ENCODE measurements around the gene AKR1B15. TPM values are rescaled to one million over a fixed set of nuclear protein-coding genes. Genes with fewer than 3 reads are reported as not detected.

Gene AKR1B15
- total and polyA plus RNA-seq, 9 of the 15 experiments (the other 6 are each of a cell fraction or from before 2014, with no cell fraction given) = not detected

- TF ChIP-seq POU5F1 (IDR thresholded peaks at IDR 0.05; ENCODE audit: borderline replicate concordance, low read depth, low read length, partially characterized antibody) (no peak), ZNF175 (CRISPR knock-in tag; IDR thresholded peaks at IDR 0.05; ENCODE audit: low read depth) (peak; percentile 84), JUNB (CRISPR knock-in tag; conservative IDR thresholded peaks at IDR 0.05) (peak; percentile 48; the same call in 1 of the 2 replicates), YY1 (IDR thresholded peaks at IDR 0.05; ENCODE audit: borderline replicate concordance in 1 of 3, control insufficient read depth in 1 of 3, extremely low read depth in 1 of 3, insufficient read depth in 3 of 3, insufficient read length in 1 of 3, insufficient replicate concordance in 2 of 3, low read depth in 1 of 3, low read length in 2 of 3) (no peak), ATF2 (CRISPR knock-in tag; IDR thresholded peaks at IDR 0.05) (no peak), PHB2 (IDR thresholded peaks at IDR 0.05; ENCODE audit: low read depth) (no peak), CTBP1 (IDR thresholded peaks at IDR 0.05; ENCODE audit: borderline replicate concordance) (0 out of 2 replicates have a peak, but pooled peaks have one; percentile 12), HIVEP1 (CRISPR knock-in tag; IDR thresholded peaks at IDR 0.05) (no peak), MCM2 (IDR thresholded peaks at IDR 0.05; ENCODE audit: low read depth) (no peak), ZBTB17 (CRISPR knock-in tag; IDR thresholded peaks at IDR 0.05) (no peak), ATF7 (IDR thresholded peaks at IDR 0.05) (peak; percentile 57; the same call in 1 of the 2 replicates), CHD7 (IDR thresholded peaks at IDR 0.05; ENCODE audit: low read depth, low read length) (no peak), ZNF134 (CRISPR knock-in tag; conservative IDR thresholded peaks at IDR 0.05) (no peak), MTA1 (IDR thresholded peaks at IDR 0.05; ENCODE audit: borderline replicate concordance) (no peak), HMG20B (CRISPR knock-in tag; IDR thresholded peaks at IDR 0.05) (no peak), COPS2 (conservative IDR thresholded peaks at IDR 0.05) (no peak)
Measured at GRCh38 chr7:134613623-134614347, 64.9 kb downstream of the AKR1B15 start (continued).

Measured in K562 (cell line).